ENCODE measurements around the gene FGF1.
A peak's percentile ranks its signal among the peaks of the same experiment; 100 is the strongest.

Gene FGF1

DNA sequence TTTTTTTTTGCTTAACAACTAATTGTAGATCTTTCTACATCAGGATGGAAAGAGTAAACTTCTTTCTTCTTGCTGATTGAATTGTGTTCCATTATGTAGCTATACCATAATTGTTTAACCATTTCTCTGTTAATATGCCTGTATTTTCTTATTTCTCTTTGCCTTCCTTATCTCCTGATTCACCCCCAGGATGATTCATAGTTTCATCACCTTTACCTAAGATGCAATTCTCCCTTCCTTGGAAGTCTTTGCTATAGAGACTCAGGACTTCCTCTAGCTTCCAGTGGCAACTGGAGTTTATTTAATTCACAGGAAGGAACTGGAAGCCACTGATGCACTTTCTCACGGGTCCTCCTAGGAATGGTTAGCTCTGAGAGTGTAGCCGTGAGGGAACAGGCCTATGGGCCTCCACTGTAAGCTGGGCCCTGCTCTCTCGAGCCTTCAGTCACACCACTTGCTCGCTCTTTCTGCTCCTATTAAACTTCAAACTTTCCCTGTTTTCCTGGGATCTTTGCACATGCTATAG, 83.1 kb downstream of the FGF1 start:
- no peak for TF ChIP-seq CTCF (IDR thresholded peaks at IDR 0.05; ENCODE audit: insufficient read depth, low read depth, low read length, missing control alignments)
- no peak overlapping the region for H3K4me3 ChIP-seq (ENCODE audit: low read length)
- peak; percentile 87 for DNase-seq (ENCODE audit: low read depth)

DNA sequence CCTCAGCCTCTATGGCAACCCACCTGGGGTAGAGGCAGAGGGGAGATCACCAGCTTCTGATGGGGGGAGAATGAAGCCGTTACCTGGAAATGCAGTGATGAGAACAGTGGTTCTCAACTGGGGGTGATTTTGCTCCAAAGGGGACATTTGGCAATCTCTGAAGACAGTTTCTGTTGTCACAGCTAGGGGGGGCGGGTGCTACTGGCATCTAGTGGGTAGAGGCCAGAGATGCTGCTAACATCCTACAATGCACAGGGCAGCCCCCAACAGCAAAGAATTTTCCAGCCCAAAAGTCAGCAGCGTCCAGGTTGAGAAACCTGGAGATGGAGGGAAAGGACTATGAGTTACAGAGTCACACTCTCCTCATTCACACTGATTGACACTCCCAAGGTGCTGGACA, 84.5 kb downstream of the FGF1 start:
- no peak for DNase-seq (ENCODE audit: low read depth)
- TF ChIP-seq CTCF (IDR thresholded peaks at IDR 0.05; ENCODE audit: insufficient read depth, low read depth, low read length, missing control alignments): no peak
- H3K4me3 ChIP-seq (ENCODE audit: low read length): no peak overlapping the region

DNA sequence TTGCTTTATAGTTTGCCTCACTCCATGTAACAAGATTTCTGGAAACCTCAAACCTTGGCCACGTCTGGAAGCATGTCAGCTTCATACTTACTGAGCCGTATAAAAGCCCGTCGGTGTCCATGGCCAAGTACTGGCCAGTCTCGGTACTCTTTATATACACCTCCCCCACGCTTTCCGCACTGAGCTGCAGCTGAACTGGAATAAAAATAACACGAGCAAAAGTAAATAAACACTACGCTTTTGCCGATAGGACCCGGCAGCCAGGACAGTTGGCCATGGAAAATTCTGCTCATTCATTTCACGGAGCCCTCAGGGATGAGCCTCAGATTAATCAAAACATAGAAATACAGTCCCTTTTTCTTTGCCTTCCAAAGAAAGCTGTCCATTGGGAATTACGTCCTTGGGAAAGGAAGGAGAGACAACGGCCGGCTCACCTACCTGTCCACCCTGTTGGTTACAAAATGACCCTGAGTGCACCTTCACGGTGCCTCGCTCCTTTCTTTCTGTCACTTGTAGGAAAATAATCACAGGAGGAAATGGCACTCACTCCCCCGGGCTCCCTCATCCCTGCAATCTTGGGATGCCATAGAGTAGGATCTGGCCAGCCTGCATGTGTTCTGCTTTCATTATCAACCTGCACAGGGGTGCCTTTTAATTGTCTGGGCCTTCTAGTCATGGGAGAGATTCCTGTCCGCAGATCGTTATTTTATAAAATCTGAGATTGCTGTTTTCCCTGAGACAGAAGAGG, 85.1 kb downstream of the FGF1 start:
- peak; percentile 8 for DNase-seq (ENCODE audit: low read depth)
- TF ChIP-seq CTCF (IDR thresholded peaks at IDR 0.05; ENCODE audit: insufficient read depth, low read depth, low read length, missing control alignments): no peak
- no peak overlapping the region for H3K4me3 ChIP-seq (ENCODE audit: low read length)

- no peak for DNase-seq (ENCODE audit: low read depth)
- TF ChIP-seq CTCF (IDR thresholded peaks at IDR 0.05; ENCODE audit: insufficient read depth, low read depth, low read length, missing control alignments): no peak
- no peak overlapping the region for H3K4me3 ChIP-seq (ENCODE audit: low read length)
Observed at GRCh38 chr5:142600092-142600491, 85.8 kb downstream of the FGF1 start.

GRCh38 chr5:142598338-142598700, 87.6 kb downstream of the FGF1 start:
- DNase-seq (ENCODE audit: low read depth): no peak
- no peak overlapping the region for H3K4me3 ChIP-seq (ENCODE audit: low read length)
- no peak for TF ChIP-seq CTCF (IDR thresholded peaks at IDR 0.05; ENCODE audit: insufficient read depth, low read depth, low read length, missing control alignments)

DNA sequence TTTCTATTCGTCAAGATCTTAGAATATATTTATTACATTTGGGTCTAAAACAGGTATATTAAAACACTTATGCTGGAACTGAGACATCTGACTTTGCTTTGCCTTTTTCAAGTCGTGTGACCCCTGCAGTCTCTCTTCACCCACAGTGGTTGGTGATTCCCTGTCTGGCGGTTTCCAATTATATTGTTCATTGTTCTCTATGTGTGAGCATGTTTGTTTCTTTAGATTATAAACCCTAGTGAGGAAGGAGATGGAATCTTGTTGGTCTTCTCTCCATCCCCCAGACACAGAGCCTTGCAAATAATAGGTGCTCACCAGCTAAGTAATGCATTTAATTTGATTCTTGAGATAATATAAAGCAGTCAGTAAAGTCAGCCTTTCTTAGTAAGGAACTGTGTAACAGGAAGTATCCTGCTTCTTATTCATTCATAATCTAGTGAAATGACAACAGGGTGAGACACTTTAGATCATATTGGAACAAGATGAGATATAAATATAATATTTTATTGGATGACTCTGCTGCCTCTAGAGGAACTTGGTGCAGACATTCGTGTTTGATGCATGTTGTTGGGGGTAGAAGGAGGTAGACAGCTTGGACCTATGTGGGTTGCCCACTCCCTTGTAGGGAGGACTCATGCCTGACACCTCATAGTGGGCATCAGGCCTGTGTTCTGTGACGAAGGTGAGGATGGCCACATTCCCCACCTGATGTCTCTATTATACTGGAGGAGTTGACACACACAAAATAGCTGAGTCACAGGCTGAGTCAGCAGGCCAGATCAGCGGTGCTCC, 88.1 kb downstream of the FGF1 start:
- peak; percentile 93 for DNase-seq (ENCODE audit: low read depth)
- peak; percentile 11 for TF ChIP-seq CTCF (IDR thresholded peaks at IDR 0.05; ENCODE audit: insufficient read depth, low read depth, low read length, missing control alignments)
- no peak overlapping the region for H3K4me3 ChIP-seq (ENCODE audit: low read length)

Measured in epithelial cell of esophagus (primary cell).